HepG2 (cell line): ENCODE results near the gene EFNA3. TPM values are rescaled to one million over a fixed set of nuclear protein-coding genes. Genes with fewer than 3 reads are reported as not detected.

Source experiments
- HHEX ChIP-seq: IDR thresholded peaks from 2 replicates; pipeline ENCODE4 v1.6.1; 2016; ENCODE audit warnings: control low read depth
- HMG20A ChIP-seq: IDR thresholded peaks from 2 replicates; pipeline ENCODE4 v1.6.1; 2016; ENCODE audit warnings: borderline replicate concordance
- LCORL ChIP-seq, 2 experiments: fragments of 450-650 bp in 1 of 2; sonication (generic) in 1 of 2; formaldehyde crosslinking in 1 of 2; IDR thresholded peaks; 2 replicates each; pipeline versions ENCODE4 v1.5.0 to v1.6.1; 2017 to 2020; ENCODE audit warnings: antibody characterized with exemption in 1 of 2, missing genetic modification reagents in 1 of 2
- NFAT5 ChIP-seq: sonication (generic); formaldehyde crosslinking; IDR thresholded peaks from 2 replicates; pipeline ENCODE4 v1.4.0; 2020; ENCODE audit warnings: missing genetic modification reagents
- SAFB2 ChIP-seq: sonication (generic); formaldehyde crosslinking; IDR thresholded peaks from 2 replicates; pipeline ENCODE4 v1.5.1; 2020; ENCODE audit warnings: missing genetic modification reagents, low read depth, mild to moderate bottlenecking, borderline replicate concordance
- SRY ChIP-seq: sonication (generic); formaldehyde crosslinking; IDR thresholded peaks from 2 replicates; pipeline ENCODE4 v1.8.0; 2022; ENCODE audit warnings: mild to moderate bottlenecking, missing genetic modification reagents
- TFDP2 ChIP-seq: sonication (generic); formaldehyde crosslinking; IDR thresholded peaks from 2 replicates; pipeline ENCODE4 v1.4.0; 2020; ENCODE audit warnings: missing genetic modification reagents
- ZNF276 ChIP-seq: sonication (generic); formaldehyde crosslinking; IDR thresholded peaks from 2 replicates; pipeline ENCODE4 v1.4.0; 2020; ENCODE audit warnings: mild to moderate bottlenecking, low read depth, missing genetic modification reagents
- ZNF546 ChIP-seq: sonication (generic); formaldehyde crosslinking; conservative IDR thresholded peaks from 2 replicates; pipeline ENCODE4 v1.8.1; 2023; ENCODE audit warnings: mild to moderate bottlenecking, missing genetic modification reagents
- ZNF777 ChIP-seq: sonication (generic); formaldehyde crosslinking; IDR thresholded peaks from 2 replicates; pipeline ENCODE4 v1.4.0; 2020; ENCODE audit warnings: missing genetic modification reagents
- polyA plus RNA-seq, 8 experiments: library from polyadenylated mRNA; depleted of rRNA in 3 of 8; stranded (reverse) in 7 of 8; unstranded in 1 of 8; fragments of >200 nt; fragmentation: Illumina TruSeq in 4 of 8; extraction: Trizol in 4 of 8; gene quantifications; 2 replicates each; pipeline versions ENCODE4 v1.2.1 to v1.2.3, GENCODE V29; 2011 to 2016; ENCODE audit warnings: low read depth in 4 of 8, missing spikeins in 1 of 8, mixed read lengths in 1 of 8; ENCODE audit not compliant: insufficient read depth in 1 of 8
- total RNA-seq, 5 experiments: library from RNA; depleted of rRNA; stranded (reverse); fragments of >200 nt; fragmentation: Illumina TruSeq; extraction: Trizol; gene quantifications; 2 replicates each; pipeline ENCODE4 v1.2.3, GENCODE V29; 2016; ENCODE audit warnings: low read depth in 1 of 5
- TF ChIP-seq, protein P1 (sequence below): IDR thresholded peaks from 2 replicates; pipeline ENCODE4 v1.4.0; 2020; ENCODE audit warnings: mild to moderate bottlenecking, missing genetic modification reagents
- TF ChIP-seq, protein P2 (sequence below), 2 experiments: sonication (generic) in 1 of 2; formaldehyde crosslinking in 1 of 2; IDR thresholded peaks; 2 replicates each; pipeline versions ENCODE4 v1.4.0 to v1.6.1; 2018 to 2020; ENCODE audit warnings: missing genetic modification reagents in 2 of 2, borderline replicate concordance in 1 of 2, low read depth in 1 of 2, mild to moderate bottlenecking in 1 of 2, missing biosample characterization in 1 of 2

EFNA3 gene
- total and polyA plus RNA-seq, 2 of the 13 experiments (the other 11 are each of a cell fraction or from before 2014, with no cell fraction given): 1.0 to 5.7 TPM

DNA sequence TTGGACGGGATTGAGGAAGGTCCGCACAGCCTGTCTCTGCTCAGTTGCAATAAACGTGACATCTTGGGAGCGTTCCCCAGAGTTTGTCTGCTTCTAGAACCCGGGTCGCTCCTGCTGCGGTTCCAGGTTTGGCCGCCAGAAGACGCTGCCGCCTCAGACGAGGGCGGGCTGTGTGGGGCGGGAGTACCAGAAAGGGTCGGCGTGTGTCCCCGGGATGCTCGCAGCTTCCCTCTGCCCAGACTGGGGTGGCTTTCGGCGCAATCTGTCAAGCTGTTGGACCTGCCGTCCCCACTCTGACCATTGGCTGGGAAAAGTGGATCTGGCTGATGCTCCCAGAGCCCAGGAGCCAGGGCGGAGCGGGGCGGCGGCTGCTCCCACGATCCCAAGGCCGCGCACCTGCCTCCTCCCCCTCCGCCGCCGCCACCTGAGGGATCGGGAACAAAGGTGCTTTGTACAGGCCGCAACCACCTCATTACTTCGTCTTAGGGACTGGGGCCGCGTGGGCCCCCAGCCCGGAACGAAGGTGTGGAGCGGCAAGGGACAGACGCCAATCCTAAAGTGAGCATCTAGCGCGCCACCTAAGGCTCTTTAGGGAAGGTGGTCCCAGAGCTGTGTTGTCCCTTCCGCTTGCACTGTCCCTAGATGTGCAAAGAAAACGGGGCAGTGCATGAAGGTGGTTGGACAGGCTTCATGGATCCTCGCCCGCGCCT, 15.8 kb upstream of the EFNA3 start (continued):
- TF ChIP-seq ZNF276: peak; percentile 14; the same call in 1 of the 2 replicates
- 0 out of 2 replicates have a peak, but pooled peaks have one; percentile 30 for TF ChIP-seq SRY (CRISPR knock-in tag)
- TF ChIP-seq SAFB2 (CRISPR knock-in tag): 0 out of 2 replicates have a peak, but pooled peaks have one; percentile 22
- TF ChIP-seq, protein P1, sequence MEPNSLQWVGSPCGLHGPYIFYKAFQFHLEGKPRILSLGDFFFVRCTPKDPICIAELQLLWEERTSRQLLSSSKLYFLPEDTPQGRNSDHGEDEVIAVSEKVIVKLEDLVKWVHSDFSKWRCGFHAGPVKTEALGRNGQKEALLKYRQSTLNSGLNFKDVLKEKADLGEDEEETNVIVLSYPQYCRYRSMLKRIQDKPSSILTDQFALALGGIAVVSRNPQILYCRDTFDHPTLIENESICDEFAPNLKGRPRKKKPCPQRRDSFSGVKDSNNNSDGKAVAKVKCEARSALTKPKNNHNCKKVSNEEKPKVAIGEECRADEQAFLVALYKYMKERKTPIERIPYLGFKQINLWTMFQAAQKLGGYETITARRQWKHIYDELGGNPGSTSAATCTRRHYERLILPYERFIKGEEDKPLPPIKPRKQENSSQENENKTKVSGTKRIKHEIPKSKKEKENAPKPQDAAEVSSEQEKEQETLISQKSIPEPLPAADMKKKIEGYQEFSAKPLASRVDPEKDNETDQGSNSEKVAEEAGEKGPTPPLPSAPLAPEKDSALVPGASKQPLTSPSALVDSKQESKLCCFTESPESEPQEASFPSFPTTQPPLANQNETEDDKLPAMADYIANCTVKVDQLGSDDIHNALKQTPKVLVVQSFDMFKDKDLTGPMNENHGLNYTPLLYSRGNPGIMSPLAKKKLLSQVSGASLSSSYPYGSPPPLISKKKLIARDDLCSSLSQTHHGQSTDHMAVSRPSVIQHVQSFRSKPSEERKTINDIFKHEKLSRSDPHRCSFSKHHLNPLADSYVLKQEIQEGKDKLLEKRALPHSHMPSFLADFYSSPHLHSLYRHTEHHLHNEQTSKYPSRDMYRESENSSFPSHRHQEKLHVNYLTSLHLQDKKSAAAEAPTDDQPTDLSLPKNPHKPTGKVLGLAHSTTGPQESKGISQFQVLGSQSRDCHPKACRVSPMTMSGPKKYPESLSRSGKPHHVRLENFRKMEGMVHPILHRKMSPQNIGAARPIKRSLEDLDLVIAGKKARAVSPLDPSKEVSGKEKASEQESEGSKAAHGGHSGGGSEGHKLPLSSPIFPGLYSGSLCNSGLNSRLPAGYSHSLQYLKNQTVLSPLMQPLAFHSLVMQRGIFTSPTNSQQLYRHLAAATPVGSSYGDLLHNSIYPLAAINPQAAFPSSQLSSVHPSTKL (CRISPR knock-in tag): peak; percentile 15; the same call in 1 of the 2 replicates
- no peak for TF ChIP-seq HMG20A (CRISPR knock-in tag)
- 0 out of 2 replicates have a peak, but pooled peaks have one; percentile 33 for TF ChIP-seq ZNF546
- TF ChIP-seq, protein P2, sequence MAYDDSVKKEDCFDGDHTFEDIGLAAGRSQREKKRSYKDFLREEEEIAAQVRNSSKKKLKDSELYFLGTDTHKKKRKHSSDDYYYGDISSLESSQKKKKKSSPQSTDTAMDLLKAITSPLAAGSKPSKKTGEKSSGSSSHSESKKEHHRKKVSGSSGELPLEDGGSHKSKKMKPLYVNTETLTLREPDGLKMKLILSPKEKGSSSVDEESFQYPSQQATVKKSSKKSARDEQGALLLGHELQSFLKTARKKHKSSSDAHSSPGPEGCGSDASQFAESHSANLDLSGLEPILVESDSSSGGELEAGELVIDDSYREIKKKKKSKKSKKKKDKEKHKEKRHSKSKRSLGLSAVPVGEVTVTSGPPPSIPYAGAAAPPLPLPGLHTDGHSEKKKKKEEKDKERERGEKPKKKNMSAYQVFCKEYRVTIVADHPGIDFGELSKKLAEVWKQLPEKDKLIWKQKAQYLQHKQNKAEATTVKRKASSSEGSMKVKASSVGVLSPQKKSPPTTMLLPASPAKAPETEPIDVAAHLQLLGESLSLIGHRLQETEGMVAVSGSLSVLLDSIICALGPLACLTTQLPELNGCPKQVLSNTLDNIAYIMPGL (CRISPR knock-in tag; IDR thresholded peaks at IDR 0.05; ENCODE audit: borderline replicate concordance in 1 of 2, low read depth in 1 of 2): peak; percentile 33 to 46; a peak in 2 of 4 replicates
- no peak for TF ChIP-seq HHEX (CRISPR knock-in tag)
- no peak for TF ChIP-seq LCORL (IDR thresholded peaks at IDR 0.05)
- TF ChIP-seq LCORL (CRISPR knock-in tag; IDR thresholded peaks at IDR 0.05): 0 out of 2 replicates have a peak, but pooled peaks have one; percentile 24
- TF ChIP-seq ZNF777 (CRISPR knock-in tag): 0 out of 2 replicates have a peak, but pooled peaks have one; percentile 56
- 0 out of 2 replicates have a peak, but pooled peaks have one; percentile 22 for TF ChIP-seq TFDP2
- TF ChIP-seq NFAT5 (CRISPR knock-in tag): no peak
